ENCODE data around the gene MPPED2.

Gene MPPED2

DNA sequence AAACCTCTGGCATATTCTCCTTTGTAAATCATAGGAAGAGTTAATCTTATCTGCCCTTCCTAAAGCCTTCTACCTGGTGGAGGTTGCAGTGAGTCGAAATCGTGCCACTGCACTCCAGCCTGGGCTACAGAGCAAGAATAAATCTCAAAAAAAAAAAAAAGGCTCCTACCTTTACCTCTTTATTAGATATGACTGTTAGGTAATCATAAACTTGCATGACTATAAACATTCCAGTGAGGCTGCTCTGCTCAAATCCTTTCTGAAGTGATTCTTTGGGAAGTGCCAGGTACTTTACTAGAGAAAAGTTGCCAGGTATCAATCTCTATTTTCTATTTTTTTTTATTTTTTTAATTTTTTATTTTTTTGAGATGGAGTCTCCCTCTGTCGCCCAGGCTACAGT lies 59.6 kb downstream of the MPPED2 start:
- no peak for DNase-seq (ENCODE audit: low read depth)

- no peak for DNase-seq (ENCODE audit: low read depth)
These were observed 63.5 kb downstream of the MPPED2 start for GRCh38 chr11:30522536-30523243.

DNA sequence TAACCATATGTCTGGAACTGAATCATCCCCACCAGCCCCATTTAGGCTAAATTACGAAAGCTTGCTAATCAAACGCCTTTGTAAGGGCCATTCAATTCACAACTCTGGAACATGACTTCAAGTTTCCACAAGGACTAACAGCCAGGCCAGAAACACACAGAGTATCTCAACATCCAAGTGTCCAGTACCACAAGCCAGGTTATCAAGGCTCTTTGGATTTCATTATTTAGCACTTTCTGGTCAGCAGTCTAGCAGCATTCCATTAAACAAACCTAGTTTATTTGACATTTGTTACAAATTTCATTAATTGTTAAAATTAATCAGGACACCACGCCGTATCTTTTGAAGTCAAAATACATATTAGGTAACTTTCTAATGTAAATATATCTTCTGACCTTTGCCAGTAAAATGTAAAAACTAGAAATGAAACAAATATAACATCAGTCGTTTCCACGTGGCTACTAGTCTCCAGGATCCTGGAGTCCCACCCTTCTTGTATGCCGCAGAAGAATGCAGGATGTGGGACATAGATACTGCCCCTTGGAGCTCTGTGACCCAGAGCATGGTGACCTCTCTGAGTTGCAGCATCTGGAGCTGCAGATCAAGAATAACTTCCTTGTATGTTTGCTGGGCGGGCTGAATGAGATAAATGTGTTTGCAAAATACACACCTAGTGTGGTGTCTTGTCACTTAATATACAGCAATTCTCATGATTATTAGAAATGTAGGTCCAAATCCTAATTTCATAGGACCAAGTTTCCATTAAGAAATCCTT lies 64.7 kb downstream of the MPPED2 start:
- no peak for DNase-seq (ENCODE audit: low read depth)

GRCh38 chr11:30513087-30513486 lies 73.1 kb downstream of the MPPED2 start:
- DNase-seq (ENCODE audit: low read depth) = no peak

DNA sequence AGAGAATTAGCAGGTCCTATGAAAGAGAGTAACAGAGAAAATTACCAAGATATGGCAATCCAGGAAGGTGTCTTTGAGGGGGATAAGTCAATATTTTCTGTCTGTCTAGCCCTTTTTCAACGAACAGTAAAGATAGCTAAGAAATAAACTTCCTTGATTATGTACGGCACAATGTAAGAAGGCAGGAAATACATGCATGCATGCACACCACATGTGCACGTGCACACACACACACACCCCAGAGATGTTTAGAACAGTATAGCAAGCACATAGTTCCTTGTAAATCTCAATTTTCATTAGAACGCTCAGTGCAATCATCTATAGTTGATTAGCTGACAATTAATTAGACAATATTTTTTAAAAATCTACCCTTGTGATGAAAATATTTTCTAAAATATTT lies 74.7 kb downstream of the MPPED2 start:
- no peak for DNase-seq (ENCODE audit: low read depth)

- DNase-seq (ENCODE audit: low read depth) = no peak
These were observed 75.4 kb downstream of the MPPED2 start for GRCh38 chr11:30510750-30511149.

DNA sequence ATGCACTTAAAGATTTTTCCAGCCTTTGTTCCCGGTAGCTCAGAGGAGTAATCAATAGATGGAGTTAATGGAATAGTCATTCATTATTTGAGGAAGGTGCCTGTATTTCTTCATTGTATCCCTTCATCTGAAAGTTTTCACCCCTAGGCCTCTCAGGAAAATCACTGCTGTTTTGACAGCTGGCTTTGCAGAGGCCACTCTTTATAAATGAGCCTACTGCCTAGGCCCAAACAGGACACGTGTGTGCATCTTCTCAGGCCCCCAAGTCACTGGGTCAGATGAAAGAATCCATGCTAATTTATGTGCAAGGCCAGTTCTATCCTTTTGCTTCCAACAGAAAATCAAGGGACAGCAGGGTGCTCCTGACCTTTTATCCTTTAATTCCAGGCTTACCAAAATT lies 76.8 kb downstream of the MPPED2 start:
- no peak for DNase-seq (ENCODE audit: low read depth)

DNA sequence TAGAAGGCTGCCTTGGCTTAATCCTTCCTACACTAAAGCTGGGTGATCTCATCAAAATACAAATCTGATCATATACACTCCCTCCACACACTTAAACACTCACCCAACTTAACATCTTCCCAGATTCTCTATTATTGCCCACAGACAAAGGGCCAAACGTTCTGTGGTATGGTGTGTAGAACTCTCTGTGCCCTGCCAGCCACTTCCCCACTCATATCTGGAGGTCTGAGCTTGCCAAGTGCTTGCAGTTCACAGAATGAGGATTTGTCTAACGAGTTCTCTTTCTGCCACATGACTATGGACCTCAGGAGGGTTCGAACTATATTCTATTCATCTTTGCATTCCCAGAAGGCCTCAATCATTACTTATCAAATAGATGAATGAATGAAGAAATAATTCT lies 77.6 kb downstream of the MPPED2 start:
- DNase-seq (ENCODE audit: low read depth) = no peak

DNA sequence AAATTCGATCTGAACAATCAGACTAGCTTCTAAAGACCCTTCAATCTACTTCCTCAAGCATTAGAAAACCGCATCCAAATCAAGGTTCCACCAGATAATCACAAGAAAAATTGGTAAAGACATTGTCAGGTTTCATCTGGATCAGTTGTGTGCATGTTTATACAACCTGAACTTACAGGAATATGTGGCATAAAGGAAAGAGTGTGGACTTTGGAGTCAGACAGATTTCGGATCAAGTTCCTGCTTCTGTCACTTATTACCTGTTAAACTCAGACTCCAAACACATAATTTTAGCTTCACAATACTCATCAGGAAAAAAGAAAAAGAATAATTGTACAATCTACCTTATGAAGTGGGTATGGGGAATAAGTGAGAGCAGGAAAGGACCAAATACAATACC lies 80.5 kb downstream of the MPPED2 start:
- DNase-seq (ENCODE audit: low read depth) = no peak

- DNase-seq (ENCODE audit: low read depth) = no peak
These were observed 81.7 kb downstream of the MPPED2 start for GRCh38 chr11:30504468-30504867.

- DNase-seq (ENCODE audit: low read depth) = no peak
These were observed 83.0 kb downstream of the MPPED2 start for GRCh38 chr11:30503156-30503555.

DNA sequence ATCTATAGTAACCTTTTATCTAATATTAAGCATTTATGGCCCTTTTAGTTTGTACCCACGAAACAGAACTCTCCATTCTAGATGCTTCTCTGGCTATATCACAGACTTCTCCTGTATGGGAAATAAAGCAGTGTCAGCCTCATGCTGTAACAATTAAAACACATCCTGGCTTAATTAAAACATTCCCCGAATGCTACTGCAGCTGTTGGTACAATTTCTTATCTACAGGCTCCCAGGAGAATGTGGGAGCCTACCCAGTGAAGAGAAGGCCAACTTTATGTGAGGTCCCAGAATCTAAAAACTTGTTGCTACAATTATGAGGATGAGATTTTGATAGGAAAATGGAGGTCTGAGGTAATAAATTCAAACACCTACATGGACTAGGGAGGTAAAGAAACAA lies 83.8 kb downstream of the MPPED2 start:
- DNase-seq (ENCODE audit: low read depth) = no peak

DNA sequence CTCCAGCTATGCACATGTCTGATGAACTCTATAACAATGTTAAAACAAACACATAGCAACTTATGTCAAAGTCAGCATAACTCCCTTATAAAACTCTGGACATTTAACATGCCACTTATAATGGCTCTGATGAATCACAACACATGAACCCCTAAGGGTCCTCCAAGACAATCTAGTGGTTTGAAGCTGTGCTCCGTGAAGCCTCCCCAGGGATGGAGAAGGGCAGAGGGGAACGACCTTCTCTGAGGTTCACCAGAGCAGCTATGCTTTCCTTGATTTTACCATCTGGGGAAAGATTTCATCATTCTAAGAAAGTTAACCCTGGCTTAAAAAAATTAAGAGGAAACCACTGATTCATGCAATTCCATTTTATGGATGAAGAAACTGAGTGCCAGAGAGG lies 84.4 kb downstream of the MPPED2 start:
- DNase-seq (ENCODE audit: low read depth) = no peak

GRCh38 chr11:30499940-30500339 lies 86.2 kb downstream of the MPPED2 start:
- DNase-seq (ENCODE audit: low read depth) = no peak

DNA sequence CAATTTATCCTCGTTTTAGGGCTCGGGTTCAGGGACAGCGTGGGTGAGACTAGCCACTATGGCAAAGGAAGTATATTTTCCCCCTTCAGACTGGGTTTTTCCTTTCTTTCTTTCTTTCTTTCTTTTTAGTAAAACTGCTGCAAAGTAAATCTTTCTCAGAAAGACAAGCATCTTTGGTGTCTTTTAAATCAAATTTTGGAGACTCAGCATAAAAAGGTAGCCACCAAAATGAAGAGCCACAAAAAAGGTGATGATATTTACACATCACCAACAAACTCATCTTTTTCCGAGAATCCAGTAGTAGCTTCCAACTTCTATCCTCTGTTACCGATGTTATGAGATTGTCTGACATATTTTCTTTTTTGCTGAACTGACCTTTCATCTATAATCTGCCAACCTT lies 88.6 kb downstream of the MPPED2 start:
- no peak for DNase-seq (ENCODE audit: low read depth)

- DNase-seq (ENCODE audit: low read depth) = no peak
These were observed 89.2 kb downstream of the MPPED2 start for GRCh38 chr11:30496935-30497334.

- no peak for DNase-seq (ENCODE audit: low read depth)
These were observed 90.7 kb downstream of the MPPED2 start for GRCh38 chr11:30495437-30495836.

GRCh38 chr11:30489511-30489910 lies 96.6 kb downstream of the MPPED2 start:
- no peak for DNase-seq (ENCODE audit: low read depth)

- no peak for DNase-seq (ENCODE audit: low read depth)
These were observed 97.1 kb downstream of the MPPED2 start for GRCh38 chr11:30489076-30489475.

DNA sequence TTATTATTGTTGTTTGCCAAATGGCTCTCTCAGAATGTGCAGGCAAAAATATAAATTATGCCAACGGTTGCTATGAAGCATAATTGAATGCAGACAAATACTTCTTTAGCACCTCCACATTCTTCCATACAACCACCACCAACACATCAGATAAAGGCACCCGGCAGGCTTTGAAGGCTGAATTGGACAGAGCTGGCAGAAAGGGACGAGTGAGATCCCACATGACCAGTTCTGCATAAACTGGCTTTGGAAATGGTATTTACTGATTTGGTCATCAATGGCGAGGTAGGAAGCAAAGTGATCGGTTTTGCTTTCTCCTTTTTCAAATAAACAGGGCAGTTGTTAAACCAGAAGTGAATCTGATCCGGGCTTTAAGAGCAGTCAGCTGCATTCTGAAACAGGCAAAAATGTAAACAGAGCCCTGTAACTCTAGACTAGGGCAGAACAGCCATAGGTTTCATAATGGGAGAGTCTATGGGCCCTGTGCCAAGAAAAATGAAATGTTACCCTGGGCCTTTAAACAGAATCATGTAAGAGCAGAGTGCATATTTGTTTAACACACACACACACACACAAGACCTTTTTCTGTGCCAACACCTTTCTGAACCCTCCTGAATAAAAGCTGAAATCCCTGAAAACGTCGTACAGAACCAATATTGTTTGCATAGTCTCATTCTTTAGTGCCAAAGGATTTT lies 97.7 kb downstream of the MPPED2 start:
- DNase-seq (ENCODE audit: low read depth) = no peak

DNA sequence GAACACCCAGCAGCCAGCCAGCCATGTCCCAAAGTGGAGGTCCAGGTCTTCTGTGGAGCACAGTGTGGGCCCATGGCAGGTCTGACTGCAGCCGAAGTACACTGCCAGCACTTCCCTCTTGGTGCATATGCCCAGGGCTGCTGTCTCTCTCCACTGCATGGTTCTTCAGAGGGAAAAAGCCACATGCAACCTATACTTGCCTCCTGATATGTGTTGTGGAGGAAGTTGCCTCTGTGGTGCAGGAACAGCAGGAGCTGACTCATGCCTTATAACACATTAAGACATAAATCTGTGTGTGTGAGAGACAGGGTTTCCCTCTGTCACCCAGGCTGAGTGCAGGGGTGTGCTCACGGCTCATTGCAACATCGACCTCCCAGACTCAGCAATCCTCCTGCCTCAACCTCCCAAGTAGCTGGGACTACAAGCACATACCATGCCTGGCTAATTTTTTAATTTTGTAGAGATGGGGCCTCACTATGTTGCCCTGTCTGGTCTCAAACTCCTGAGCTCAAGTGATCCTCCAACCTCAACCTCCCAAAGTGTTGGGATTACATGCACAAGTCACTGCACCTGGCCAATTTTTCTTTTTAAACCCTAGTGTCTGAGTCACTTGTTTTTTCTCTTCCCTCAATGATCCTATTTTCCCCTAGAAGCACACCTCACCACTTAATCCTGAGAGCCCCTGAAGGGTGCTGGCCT lies 98.8 kb downstream of the MPPED2 start:
- no peak for DNase-seq (ENCODE audit: low read depth)

- DNase-seq (ENCODE audit: low read depth) = no peak
These were observed 100.4 kb downstream of the MPPED2 start for GRCh38 chr11:30485756-30486155.

- DNase-seq (ENCODE audit: low read depth) = no peak
These were observed 100.9 kb downstream of the MPPED2 start for GRCh38 chr11:30485222-30485621.

Data from stimulated activated CD4-positive, alpha-beta T cell treated with anti-CD3 and anti-CD28 coated beads, Interleukin-2, amount 100 ng/mL, for 4 hours (primary cell).